SH-SY5Y (cell line): ENCODE results near the gene SEMA4A.

Experiments used
- GATA2 ChIP-seq: IDR thresholded peaks from 2 replicates; pipeline ENCODE4 v1.6.1; 2011; ENCODE audit warnings: mild to moderate bottlenecking, low read depth, low read length
- GATA3 ChIP-seq: IDR thresholded peaks from 2 replicates; pipeline ENCODE4 v1.6.1; 2011; ENCODE audit warnings: low read depth, mild to moderate bottlenecking, low read length, moderate library complexity

DNA sequence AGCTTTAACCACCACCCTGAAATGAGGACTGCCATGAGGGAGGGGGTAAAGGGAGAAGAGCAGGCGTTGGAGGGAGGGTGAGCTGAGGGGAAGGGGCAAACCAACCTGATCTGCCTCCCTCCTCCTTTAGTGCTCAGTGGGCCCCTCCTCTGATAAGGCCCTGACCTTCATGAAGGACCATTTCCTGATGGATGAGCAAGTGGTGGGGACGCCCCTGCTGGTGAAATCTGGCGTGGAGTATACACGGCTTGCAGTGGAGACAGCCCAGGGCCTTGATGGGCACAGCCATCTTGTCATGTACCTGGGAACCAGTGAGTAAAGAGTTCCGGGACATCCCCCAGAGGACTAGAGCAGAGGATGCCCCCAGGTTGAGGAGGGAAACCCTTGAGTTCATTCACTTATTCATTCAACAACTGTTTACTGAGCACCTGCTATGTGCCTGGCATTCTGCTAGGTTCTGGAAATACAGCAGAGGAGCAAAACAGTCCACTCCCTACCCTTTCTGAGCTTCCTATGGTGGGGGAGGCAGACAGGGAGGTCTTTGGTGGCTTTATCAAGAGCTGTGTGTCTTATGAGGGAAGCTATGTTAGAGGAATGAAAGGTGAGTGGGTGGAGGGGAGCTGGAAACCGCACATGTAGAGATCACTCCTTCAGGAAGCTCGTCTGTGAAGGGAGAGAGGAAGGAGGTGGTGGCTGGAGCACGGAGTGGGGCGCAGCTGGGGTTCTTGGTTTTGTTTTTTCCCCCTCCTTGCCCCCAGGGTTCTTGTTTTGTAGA, 19.5 kb downstream of the SEMA4A start:
- TF ChIP-seq GATA2: no peak
- no peak for TF ChIP-seq GATA3
